ENCODE data around the gene MRTO4.
A peak's percentile ranks its signal among the peaks of the same experiment; 100 is the strongest.

GRCh38 chr1:19251305-19252196 lies at the start of gene MRTO4, which contains the start of gene EMC1:
- TF ChIP-seq ZNF558 (tag by site-specific recombination; IDR thresholded peaks at IDR 0.05), result no peak
- TF ChIP-seq, protein P1, sequence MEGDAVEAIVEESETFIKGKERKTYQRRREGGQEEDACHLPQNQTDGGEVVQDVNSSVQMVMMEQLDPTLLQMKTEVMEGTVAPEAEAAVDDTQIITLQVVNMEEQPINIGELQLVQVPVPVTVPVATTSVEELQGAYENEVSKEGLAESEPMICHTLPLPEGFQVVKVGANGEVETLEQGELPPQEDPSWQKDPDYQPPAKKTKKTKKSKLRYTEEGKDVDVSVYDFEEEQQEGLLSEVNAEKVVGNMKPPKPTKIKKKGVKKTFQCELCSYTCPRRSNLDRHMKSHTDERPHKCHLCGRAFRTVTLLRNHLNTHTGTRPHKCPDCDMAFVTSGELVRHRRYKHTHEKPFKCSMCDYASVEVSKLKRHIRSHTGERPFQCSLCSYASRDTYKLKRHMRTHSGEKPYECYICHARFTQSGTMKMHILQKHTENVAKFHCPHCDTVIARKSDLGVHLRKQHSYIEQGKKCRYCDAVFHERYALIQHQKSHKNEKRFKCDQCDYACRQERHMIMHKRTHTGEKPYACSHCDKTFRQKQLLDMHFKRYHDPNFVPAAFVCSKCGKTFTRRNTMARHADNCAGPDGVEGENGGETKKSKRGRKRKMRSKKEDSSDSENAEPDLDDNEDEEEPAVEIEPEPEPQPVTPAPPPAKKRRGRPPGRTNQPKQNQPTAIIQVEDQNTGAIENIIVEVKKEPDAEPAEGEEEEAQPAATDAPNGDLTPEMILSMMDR (tag by site-specific recombination; IDR thresholded peaks at IDR 0.05), result no peak
- no peak for TF ChIP-seq ZBTB1 (tag by site-specific recombination; IDR thresholded peaks at IDR 0.05)
- peak; percentile 66 for TF ChIP-seq ZBTB10 (tag by site-specific recombination; IDR thresholded peaks at IDR 0.05)
- peak; percentile 5; the same call in 1 of the 2 replicates for TF ChIP-seq ZSCAN30 (tag by site-specific recombination; IDR thresholded peaks at IDR 0.05)
- no peak for TF ChIP-seq ZNF785 (tag by site-specific recombination; IDR thresholded peaks at IDR 0.05)
- no peak for TF ChIP-seq SCRT2 (tag by site-specific recombination; IDR thresholded peaks at IDR 0.05)
- TF ChIP-seq ZNF843 (tag by site-specific recombination; IDR thresholded peaks at IDR 0.05), result peak; percentile 74
- TF ChIP-seq, protein P2, sequence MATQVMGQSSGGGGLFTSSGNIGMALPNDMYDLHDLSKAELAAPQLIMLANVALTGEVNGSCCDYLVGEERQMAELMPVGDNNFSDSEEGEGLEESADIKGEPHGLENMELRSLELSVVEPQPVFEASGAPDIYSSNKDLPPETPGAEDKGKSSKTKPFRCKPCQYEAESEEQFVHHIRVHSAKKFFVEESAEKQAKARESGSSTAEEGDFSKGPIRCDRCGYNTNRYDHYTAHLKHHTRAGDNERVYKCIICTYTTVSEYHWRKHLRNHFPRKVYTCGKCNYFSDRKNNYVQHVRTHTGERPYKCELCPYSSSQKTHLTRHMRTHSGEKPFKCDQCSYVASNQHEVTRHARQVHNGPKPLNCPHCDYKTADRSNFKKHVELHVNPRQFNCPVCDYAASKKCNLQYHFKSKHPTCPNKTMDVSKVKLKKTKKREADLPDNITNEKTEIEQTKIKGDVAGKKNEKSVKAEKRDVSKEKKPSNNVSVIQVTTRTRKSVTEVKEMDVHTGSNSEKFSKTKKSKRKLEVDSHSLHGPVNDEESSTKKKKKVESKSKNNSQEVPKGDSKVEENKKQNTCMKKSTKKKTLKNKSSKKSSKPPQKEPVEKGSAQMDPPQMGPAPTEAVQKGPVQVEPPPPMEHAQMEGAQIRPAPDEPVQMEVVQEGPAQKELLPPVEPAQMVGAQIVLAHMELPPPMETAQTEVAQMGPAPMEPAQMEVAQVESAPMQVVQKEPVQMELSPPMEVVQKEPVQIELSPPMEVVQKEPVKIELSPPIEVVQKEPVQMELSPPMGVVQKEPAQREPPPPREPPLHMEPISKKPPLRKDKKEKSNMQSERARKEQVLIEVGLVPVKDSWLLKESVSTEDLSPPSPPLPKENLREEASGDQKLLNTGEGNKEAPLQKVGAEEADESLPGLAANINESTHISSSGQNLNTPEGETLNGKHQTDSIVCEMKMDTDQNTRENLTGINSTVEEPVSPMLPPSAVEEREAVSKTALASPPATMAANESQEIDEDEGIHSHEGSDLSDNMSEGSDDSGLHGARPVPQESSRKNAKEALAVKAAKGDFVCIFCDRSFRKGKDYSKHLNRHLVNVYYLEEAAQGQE (tag by site-specific recombination; IDR thresholded peaks at IDR 0.05), result no peak
- TF ChIP-seq ZBTB21 (tag by site-specific recombination; IDR thresholded peaks at IDR 0.05), result no peak
- TF ChIP-seq PRDM1 (tag by site-specific recombination; IDR thresholded peaks at IDR 0.05), result no peak
- no peak for TF ChIP-seq ZNF624 (tag by site-specific recombination; IDR thresholded peaks at IDR 0.05)
- TF ChIP-seq ZNF362 (tag by site-specific recombination; IDR thresholded peaks at IDR 0.05), result no peak

Data from HEK293 (cell line).